Body of pancreas (tissue), 4 donors: ENCODE measurements around the gene ATPAF2. TPM values are rescaled to one million over a fixed set of nuclear protein-coding genes. Genes with fewer than 3 reads are reported as not detected.
A peak's percentile ranks its signal among the peaks of the same experiment; 100 is the strongest.

Source experiments
- ATAC-seq: fragments of 150-250 bp; one replicate; pipeline ENCODE4 v1.9.1; 2016
- DNase-seq, 4 donors: peaks; one replicate each; pipeline ENCODE4 v3.0.0-alpha.2; 2019
- H3K27ac ChIP-seq, 4 donors: fragments of 200-600 bp; sonication (generic); 1 replicate in 3 of 4; 2 replicates in 1 of 4; pipeline versions ENCODE4 v1.5.1 to v1.6.1; 2016 to 2019; ENCODE audit warnings: mild to moderate bottlenecking in 1 of 4, mixed read lengths in 1 of 4, moderate library complexity in 1 of 4
- H3K27me3 ChIP-seq, 2 donors: fragments of 200-600 bp; sonication (generic); one replicate each; pipeline ENCODE4 v1.6.0; 2016; ENCODE audit warnings: mild to moderate bottlenecking in 1 of 2
- H3K36me3 ChIP-seq, 2 donors: fragments of 200-600 bp; sonication (generic); replicated peaks in 1 of 2; 2 replicates each; pipeline ENCODE4 v1.5.1; 2016; ENCODE audit warnings: low read depth in 2 of 2; ENCODE audit not compliant: insufficient read depth in 1 of 2
- H3K4me1 ChIP-seq: fragments of 200-600 bp; sonication (generic); one replicate; pipeline ENCODE4 v1.6.0; 2016
- H3K4me3 ChIP-seq, 2 donors: fragments of 200-600 bp; sonication (generic); 1 replicate in 1 of 2; 2 replicates in 1 of 2; pipeline ENCODE4 v1.5.1; 2016 to 2019
- H3K9me3 ChIP-seq, 3 donors: fragments of 200-600 bp; sonication (generic); 1 replicate in 2 of 3; 2 replicates in 1 of 3; pipeline ENCODE4 v1.5.1; 2016
- CTCF ChIP-seq, 7 experiments: fragments of 450-650 bp in 4 of 7; fragments of 200-600 bp in 3 of 7; sonication (generic) in 3 of 7; IDR thresholded peaks; one replicate each; pipeline ENCODE4 v1.5.1; 2016 to 2019; ENCODE audit warnings: antibody characterized with exemption in 7 of 7
- POLR2A ChIP-seq, 3 donors: fragments of 450-650 bp; IDR thresholded peaks; one replicate each; pipeline ENCODE4 v1.6.1; 2016; ENCODE audit warnings: antibody characterized with exemption in 3 of 3, mild to moderate bottlenecking in 2 of 3
- WGBS, 2 donors: methylation state at CpG; one replicate each; pipeline ENCODE4 v1.1.5; 2017; 5-methylcytosine and 5-hydroxymethylcytosine counted together
- intact Hi-C: fragments of 100-400 bp; cut with DNase I; formaldehyde crosslinking; loops from one replicate; pipeline ENCODE4 v1.15.1; 2023
- total RNA-seq, 2 donors: library from RNA; depleted of rRNA; stranded (reverse); fragments of >200 nt; gene quantifications; one replicate each; pipeline ENCODE4 v1.1.0, GENCODE V29; 2016

Gene ATPAF2
- total RNA-seq, 2 donors from 2014 or later: 10.9 to 34.3 TPM

GRCh38 chr17:18028114-18028951 is 10.6 kb downstream of the ATPAF2 start:
- H3K27ac ChIP-seq: no peak overlapping the region
- H3K9me3 ChIP-seq: no peaks in the 10 kb centered on the region
- no peaks in the 10 kb centered on the region for H3K36me3 ChIP-seq
- no peak overlapping the region for H3K4me3 ChIP-seq
- H3K4me1 ChIP-seq: no peaks in the 10 kb centered on the region
- DNase-seq: no peak
- TF ChIP-seq POLR2A (IDR thresholded peaks at IDR 0.05) (no peak), CTCF (IDR thresholded peaks at IDR 0.05) (no peak)
- H3K27me3 ChIP-seq: no peaks in the 10 kb centered on the region
- ATAC-seq: no peak
- WGBS, 2 donors: 59 to 66% methylated on average over 9 to 11 of the region's 11 CpGs
- intact Hi-C loops: loop anchor here (10.0 kb wide), 2 partner anchors 134 to 354 kb away; no protein-coding TSS in a partner anchor

DNA sequence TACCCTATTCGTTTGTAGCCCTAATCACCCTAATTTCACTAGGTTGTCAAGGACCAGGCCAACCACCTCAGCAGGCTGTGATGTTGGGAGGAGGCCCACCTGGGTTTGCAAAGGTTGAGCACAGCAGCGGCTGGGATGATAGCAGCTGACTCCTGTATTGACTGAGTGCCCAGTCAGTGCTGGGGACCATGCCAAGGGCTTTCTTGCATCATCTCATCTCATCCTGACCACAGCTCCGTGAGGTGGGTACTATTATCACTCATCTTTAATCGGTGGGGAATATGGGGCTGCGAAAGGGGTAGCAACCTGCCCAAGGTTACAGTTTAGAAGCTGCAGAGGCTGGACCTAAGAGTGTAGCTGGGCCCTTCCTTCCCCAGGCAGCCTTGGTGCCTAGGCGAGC is 11.7 kb downstream of the ATPAF2 start:
- no peaks in the 10 kb centered on the region for H3K27me3 ChIP-seq
- H3K27ac ChIP-seq: no peak overlapping the region
- 40 to 50% methylated on average over 6 of the region's 6 CpGs for WGBS, 2 donors
- intact Hi-C loops: loop anchor here (10.0 kb wide), 2 partner anchors 132 to 352 kb away; no protein-coding TSS in a partner anchor
- no peaks in the 10 kb centered on the region for H3K4me1 ChIP-seq
- peak; percentile 30 for ATAC-seq
- TF ChIP-seq CTCF (IDR thresholded peaks at IDR 0.05): no peak
- TF ChIP-seq POLR2A (IDR thresholded peaks at IDR 0.05): no peak
- H3K36me3 ChIP-seq: no peaks in the 10 kb centered on the region
- H3K9me3 ChIP-seq: no peaks in the 10 kb centered on the region
- no peak overlapping the region for H3K4me3 ChIP-seq
- DNase-seq: peak in 3 of 4 donors; percentile 28 to 57 (median 39)

DNA sequence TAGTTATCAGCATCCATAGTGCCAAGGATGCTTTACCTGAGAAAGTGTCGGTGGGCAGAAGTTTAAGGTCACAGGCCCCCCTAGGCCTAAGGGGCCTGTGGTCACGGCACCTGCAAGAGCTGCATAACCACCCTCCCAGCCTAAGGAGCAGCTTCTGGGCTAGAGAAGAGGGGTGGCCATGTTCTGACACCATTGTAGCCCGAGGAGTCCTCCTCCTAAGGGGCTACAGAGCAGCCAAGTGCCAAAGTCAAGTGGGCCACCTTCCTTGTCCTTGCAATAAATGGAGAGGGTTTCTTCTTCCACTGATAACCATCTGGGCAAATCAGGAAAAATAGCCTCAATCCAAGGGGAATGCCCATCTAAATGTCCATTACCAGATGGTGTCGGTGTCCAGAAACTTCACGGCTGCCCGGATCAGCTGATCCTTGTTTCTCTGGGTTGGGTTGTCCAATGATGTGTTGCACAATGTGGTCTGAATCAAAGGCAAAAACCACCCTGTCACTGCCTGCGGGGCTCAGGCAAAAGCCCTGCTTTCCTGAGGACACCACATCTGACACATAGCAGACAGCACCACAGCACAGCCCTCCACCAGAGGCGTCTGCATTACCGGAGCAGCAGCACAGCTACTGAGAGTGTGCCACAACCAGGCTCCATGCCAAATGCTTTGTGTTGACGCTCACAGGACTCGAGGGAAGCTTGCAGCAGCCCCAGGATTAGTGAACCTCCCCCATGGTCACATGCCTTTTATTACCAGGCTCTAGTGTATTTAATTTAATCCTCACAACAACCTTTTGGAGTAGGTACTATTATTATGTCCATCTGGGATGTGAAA is 12.8 kb downstream of the ATPAF2 start:
- Histone ChIP-seq H3K36me3 (no peaks in the 10 kb centered on the region), H3K27me3 (no peaks in the 10 kb centered on the region), H3K27ac (no peak overlapping the region), H3K4me1 (no peaks in the 10 kb centered on the region), H3K9me3 (no peaks in the 10 kb centered on the region), H3K4me3 (no peak overlapping the region)
- intact Hi-C loops: loop anchor here (10.0 kb wide), 2 partner anchors 131 to 351 kb away; no protein-coding TSS in a partner anchor
- TF ChIP-seq CTCF (IDR thresholded peaks at IDR 0.05): no peak
- TF ChIP-seq POLR2A (IDR thresholded peaks at IDR 0.05): no peak
- WGBS, 2 donors: 68 to 87% methylated on average over 7 to 9 of the region's 11 CpGs
- DNase-seq: peak in 2 of 4 donors; percentile 38 to 41
- no peak for ATAC-seq

DNA sequence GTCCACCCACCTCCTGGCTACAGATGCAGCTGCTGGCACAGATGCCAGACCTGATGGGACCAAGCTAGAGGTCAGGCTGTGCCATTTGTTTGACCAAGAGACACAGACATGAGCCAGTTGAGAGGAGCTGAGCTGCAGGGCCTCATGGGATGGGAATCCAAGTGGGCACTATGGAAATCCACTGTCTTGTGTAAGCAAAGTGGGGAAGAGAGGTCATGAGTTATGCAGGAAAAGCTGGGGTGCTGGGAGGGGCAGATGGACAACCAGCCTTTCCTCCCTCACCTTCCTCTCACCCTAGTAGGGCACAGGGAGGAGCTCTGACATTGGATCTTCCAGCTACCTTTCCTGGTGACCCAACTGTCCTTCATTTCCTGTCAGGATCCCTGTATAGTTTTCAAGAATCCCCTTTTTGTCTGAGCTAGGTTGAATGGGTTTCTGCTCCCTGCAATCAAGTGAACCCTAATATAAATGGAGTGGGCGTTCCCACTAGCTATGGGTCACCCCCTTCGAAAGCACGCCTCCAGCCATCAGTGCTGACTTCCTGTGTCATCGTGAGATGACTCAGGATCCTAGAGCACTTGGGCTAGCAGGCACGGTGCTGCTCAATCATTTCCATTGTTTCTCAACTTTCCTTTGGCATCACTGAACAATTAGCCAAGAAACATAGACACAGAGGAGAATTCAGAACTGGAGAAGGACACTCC is 13.6 kb downstream of the ATPAF2 start:
- no peak for TF ChIP-seq POLR2A (IDR thresholded peaks at IDR 0.05)
- TF ChIP-seq CTCF (IDR thresholded peaks at IDR 0.05): no peak
- no peak for ATAC-seq
- Histone ChIP-seq H3K4me3 (no peak overlapping the region), H3K9me3 (no peaks in the 10 kb centered on the region), H3K4me1 (peaks cover under 1% of the 10 kb centered on the region), H3K36me3 (no peaks in the 10 kb centered on the region), H3K27me3 (no peaks in the 10 kb centered on the region), H3K27ac (no peak overlapping the region)
- intact Hi-C loops: loop anchor here (10.0 kb wide), 2 partner anchors 131 to 351 kb away; no protein-coding TSS in a partner anchor
- 81 to 87% methylated on average over 5 of the region's 5 CpGs for whole genome bisulfite sequencing, 2 donors
- no peak for DNase-seq
